ENCODE measurements around the gene KHNYN.

The KHNYN gene

GRCh38 chr14:24422694-24423601 lies 6.8 kb upstream of the KHNYN start:
- DNase-seq (ENCODE audit: low read depth): no peak

GRCh38 chr14:24425704-24426103 lies 4.0 kb upstream of the KHNYN start:
- no peak for DNase-seq (ENCODE audit: low read depth)

GRCh38 chr14:24426150-24426911 lies 3.4 kb upstream of the KHNYN start:
- no peak for DNase-seq (ENCODE audit: low read depth)

- DNase-seq (ENCODE audit: low read depth): no peak
Observed at GRCh38 chr14:24426912-24427536, 2.7 kb upstream of the KHNYN start.

- no peak for DNase-seq (ENCODE audit: low read depth)
Observed at GRCh38 chr14:24427537-24428508, 1.9 kb upstream of the KHNYN start.

GRCh38 chr14:24428628-24429394 lies 943 bp upstream of the KHNYN start:
- no peak for DNase-seq (ENCODE audit: low read depth)

- DNase-seq (ENCODE audit: low read depth): no peak
Observed at GRCh38 chr14:24430143-24430681, 458 bp downstream of the KHNYN start.

GRCh38 chr14:24430682-24431568 lies 1.2 kb downstream of the KHNYN start:
- peak; percentile 38 for DNase-seq (ENCODE audit: low read depth)

- DNase-seq (ENCODE audit: low read depth): peak; percentile 72
Observed at GRCh38 chr14:24431569-24432258, 2.0 kb downstream of the KHNYN start.

GRCh38 chr14:24432259-24433131 lies 2.7 kb downstream of the KHNYN start:
- no peak for DNase-seq (ENCODE audit: low read depth)

GRCh38 chr14:24434036-24434435 lies 4.3 kb downstream of the KHNYN start:
- DNase-seq (ENCODE audit: low read depth): no peak

GRCh38 chr14:24434676-24435075 lies 4.9 kb downstream of the KHNYN start:
- DNase-seq (ENCODE audit: low read depth): no peak

- no peak for DNase-seq (ENCODE audit: low read depth)
Observed at GRCh38 chr14:24435192-24435810, 5.5 kb downstream of the KHNYN start.

GRCh38 chr14:24435998-24436354 lies 6.2 kb downstream of the KHNYN start:
- no peak for DNase-seq (ENCODE audit: low read depth)

GRCh38 chr14:24436355-24437019 lies 6.7 kb downstream of the KHNYN start:
- DNase-seq (ENCODE audit: low read depth): no peak

GRCh38 chr14:24437020-24437735 lies 7.4 kb downstream of the KHNYN start:
- no peak for DNase-seq (ENCODE audit: low read depth)
